SU-DHL-6 (cell line): ENCODE data around the gene ASIC3.

Experiments
- EZH2phosphoT487 ChIP-seq: fragments of 200-600 bp; sonication (generic), shearing (Covaris generic); conservative IDR thresholded peaks from 2 replicates; pipeline ENCODE4 v1.6.1; 2018; ENCODE audit warnings: mild to moderate bottlenecking, antibody characterized with exemption, low read length, moderate library complexity, mixed read lengths
- TF ChIP-seq, protein P1 (sequence below): fragments of 200-600 bp; sonication (generic); IDR thresholded peaks from one replicate; pipeline ENCODE4 v1.5.1; 2017; ENCODE audit warnings: antibody characterized with exemption, mild to moderate bottlenecking, low read length, moderate library complexity; ENCODE audit not compliant: insufficient read depth, poor library complexity, severe bottlenecking

GRCh38 chr7:151065516-151065915 lies 17.2 kb downstream of the ASIC3 start:
- TF ChIP-seq, protein P1, sequence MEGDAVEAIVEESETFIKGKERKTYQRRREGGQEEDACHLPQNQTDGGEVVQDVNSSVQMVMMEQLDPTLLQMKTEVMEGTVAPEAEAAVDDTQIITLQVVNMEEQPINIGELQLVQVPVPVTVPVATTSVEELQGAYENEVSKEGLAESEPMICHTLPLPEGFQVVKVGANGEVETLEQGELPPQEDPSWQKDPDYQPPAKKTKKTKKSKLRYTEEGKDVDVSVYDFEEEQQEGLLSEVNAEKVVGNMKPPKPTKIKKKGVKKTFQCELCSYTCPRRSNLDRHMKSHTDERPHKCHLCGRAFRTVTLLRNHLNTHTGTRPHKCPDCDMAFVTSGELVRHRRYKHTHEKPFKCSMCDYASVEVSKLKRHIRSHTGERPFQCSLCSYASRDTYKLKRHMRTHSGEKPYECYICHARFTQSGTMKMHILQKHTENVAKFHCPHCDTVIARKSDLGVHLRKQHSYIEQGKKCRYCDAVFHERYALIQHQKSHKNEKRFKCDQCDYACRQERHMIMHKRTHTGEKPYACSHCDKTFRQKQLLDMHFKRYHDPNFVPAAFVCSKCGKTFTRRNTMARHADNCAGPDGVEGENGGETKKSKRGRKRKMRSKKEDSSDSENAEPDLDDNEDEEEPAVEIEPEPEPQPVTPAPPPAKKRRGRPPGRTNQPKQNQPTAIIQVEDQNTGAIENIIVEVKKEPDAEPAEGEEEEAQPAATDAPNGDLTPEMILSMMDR: no peak
- TF ChIP-seq EZH2phosphoT487: no peak
